Kidney (tissue), 14 donors: ENCODE data around the gene TMEM186. TPM values are rescaled to one million over a fixed set of nuclear protein-coding genes. Genes with fewer than 3 reads are reported as not detected.
A peak's percentile ranks its signal among the peaks of the same experiment; 100 is the strongest.
"Not testable (repeated sequence)": the region's sequence is repeated elsewhere in the genome, so short reads cannot be mapped to it uniquely, and the experiment has no call there.

Experiments used
- DNase-seq, 5 donors: peaks; one replicate each; pipeline ENCODE4 v3.0.0-alpha.2; 2013 to 2020
- FAIRE-seq: peaks from 2 replicates; lab custom pipeline; 2012; peaks lifted over from hg19 to GRCh38; lab: Jason Lieb, UNC
- H3K27ac ChIP-seq, 2 donors: one replicate each; pipeline ENCODE4 v1.7.0; 2013; ENCODE audit warnings: low read depth in 2 of 2, low read length in 2 of 2, inconsistent platforms in 1 of 2
- H3K27me3 ChIP-seq: one replicate; pipeline ENCODE4 v1.7.1; 2013; ENCODE audit warnings: low read length, inconsistent platforms; ENCODE audit not compliant: control insufficient read depth, insufficient read depth
- H3K36me3 ChIP-seq, 3 donors: one replicate each; pipeline versions ENCODE4 v1.7.0 to v1.7.1; 2013; ENCODE audit warnings: low read length in 3 of 3, control low read depth in 1 of 3, inconsistent platforms in 1 of 3; ENCODE audit not compliant: insufficient read depth in 3 of 3, control insufficient read depth in 2 of 3
- H3K4me1 ChIP-seq, 3 donors: one replicate each; pipeline versions ENCODE4 v1.7.0 to v1.7.1; 2013; ENCODE audit warnings: low read length in 3 of 3, inconsistent platforms in 1 of 3, low read depth in 1 of 3; ENCODE audit not compliant: control insufficient read depth in 2 of 3, insufficient read depth in 2 of 3
- H3K4me3 ChIP-seq, 3 donors: one replicate each; pipeline versions ENCODE4 v1.7.0 to v1.8.1; 2013; ENCODE audit warnings: low read length in 3 of 3, control low read depth in 1 of 3, inconsistent platforms in 1 of 3
- H3K9ac ChIP-seq, 3 donors: one replicate each; pipeline versions ENCODE4 v1.7.0 to v1.7.1; 2013; ENCODE audit warnings: low read length in 3 of 3, control low read depth in 1 of 3, inconsistent platforms in 1 of 3
- H3K9me3 ChIP-seq, 3 donors: one replicate each; pipeline versions ENCODE4 v1.7.0 to v1.7.1; 2013; ENCODE audit warnings: low read length in 3 of 3, control low read depth in 1 of 3, inconsistent platforms in 1 of 3; ENCODE audit not compliant: control insufficient read depth in 2 of 3, insufficient read depth in 1 of 3
- intact Hi-C: fragments of 100-400 bp; cut with DNase I; formaldehyde crosslinking; loops from one replicate; pipeline ENCODE4 v1.11.1; 2022
- polyA plus RNA-seq: library from polyadenylated mRNA; stranded (reverse); fragments of 350-450 nt; fragmentation: Illumina TruSeq; extraction: RNeasy Lipid Tissue Mini Kit (QIAGEN cat#74804); gene quantifications from one replicate; pipeline ENCODE4 v1.2.3, GENCODE V29; 2014; ENCODE audit warnings: low read depth, low replicate concordance; ENCODE audit not compliant: insufficient read depth
- total RNA-seq: library from RNA; stranded (reverse); fragmentation: NEBNext Ultra II Directional; extraction: Animal tissue kit (Norgen Biotek cat#: 25700); gene quantifications from one replicate; pipeline ENCODE4 v1.2.1, GENCODE V29; 2021
- TF ChIP-seq, protein P1 (sequence below): IDR thresholded peaks from 3 replicates; pipeline ENCODE4 v1.5.1; 2012; ENCODE audit warnings: mild to moderate bottlenecking, moderate library complexity, borderline replicate concordance; ENCODE audit not compliant: insufficient read depth; ENCODE audit errors: extremely low read depth
- donor health status: control.
- donor health status: control.
- donor health status: control.
- donor health status: control.
- donor health status: control.
- donor health status: DM: yes; HTN: yes; CAD: no.
- donor health status: Normal renal cell carcinoma (clear cell type).

TMEM186 gene
- total and polyA plus RNA-seq, 2 donors from 2014 or later: 11.0 to 20.2 TPM

DNA sequence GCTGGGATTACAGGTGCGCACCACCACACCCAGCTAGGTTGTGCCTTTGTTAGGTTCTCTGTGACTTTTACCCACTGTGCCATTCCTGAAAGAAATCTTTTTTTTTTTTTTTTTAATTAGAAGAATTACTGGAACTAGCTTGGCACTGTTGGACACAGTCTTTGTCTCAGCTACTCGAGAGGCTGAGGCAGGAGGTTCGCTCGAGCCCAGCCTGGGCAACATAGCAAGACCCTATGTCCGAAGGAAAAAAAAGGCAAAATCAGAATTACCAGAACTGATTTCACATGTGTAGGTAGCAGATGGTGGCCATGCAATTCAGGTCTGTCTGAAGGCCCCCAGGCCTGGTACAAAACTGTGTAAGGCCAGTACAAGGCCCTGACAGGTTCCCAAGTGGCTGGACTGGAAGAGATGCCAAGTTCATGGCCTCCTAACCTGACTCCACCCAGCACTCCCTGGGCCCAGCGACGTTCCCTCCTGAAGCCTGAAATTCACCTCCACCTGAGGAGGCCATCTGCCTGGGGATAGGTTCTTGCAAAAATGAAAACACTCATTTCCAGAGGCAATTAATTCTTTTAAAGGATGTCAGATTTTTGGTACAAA is 48.4 kb upstream of the TMEM186 start:
- H3K9me3 ChIP-seq: no peaks in the 10 kb centered on the region
- TF ChIP-seq, protein P1, sequence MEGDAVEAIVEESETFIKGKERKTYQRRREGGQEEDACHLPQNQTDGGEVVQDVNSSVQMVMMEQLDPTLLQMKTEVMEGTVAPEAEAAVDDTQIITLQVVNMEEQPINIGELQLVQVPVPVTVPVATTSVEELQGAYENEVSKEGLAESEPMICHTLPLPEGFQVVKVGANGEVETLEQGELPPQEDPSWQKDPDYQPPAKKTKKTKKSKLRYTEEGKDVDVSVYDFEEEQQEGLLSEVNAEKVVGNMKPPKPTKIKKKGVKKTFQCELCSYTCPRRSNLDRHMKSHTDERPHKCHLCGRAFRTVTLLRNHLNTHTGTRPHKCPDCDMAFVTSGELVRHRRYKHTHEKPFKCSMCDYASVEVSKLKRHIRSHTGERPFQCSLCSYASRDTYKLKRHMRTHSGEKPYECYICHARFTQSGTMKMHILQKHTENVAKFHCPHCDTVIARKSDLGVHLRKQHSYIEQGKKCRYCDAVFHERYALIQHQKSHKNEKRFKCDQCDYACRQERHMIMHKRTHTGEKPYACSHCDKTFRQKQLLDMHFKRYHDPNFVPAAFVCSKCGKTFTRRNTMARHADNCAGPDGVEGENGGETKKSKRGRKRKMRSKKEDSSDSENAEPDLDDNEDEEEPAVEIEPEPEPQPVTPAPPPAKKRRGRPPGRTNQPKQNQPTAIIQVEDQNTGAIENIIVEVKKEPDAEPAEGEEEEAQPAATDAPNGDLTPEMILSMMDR: no peak
- DNase-seq (peak in 1 of 5 donors; percentile 7), FAIRE-seq (no peak)
- H3K36me3 ChIP-seq: peaks cover 4 to 14% (median 8%) of the 10 kb centered on the region in 3 donors
- H3K27me3 ChIP-seq: no peaks in the 10 kb centered on the region
- H3K9ac ChIP-seq: no peak overlapping the region
- intact Hi-C loops: no loop called here
- no peak overlapping the region for H3K27ac ChIP-seq
- peaks cover 0 to 6% (median 5%) of the 10 kb centered on the region in 3 donors for H3K4me1 ChIP-seq
- H3K4me3 ChIP-seq: no peak overlapping the region

DNA sequence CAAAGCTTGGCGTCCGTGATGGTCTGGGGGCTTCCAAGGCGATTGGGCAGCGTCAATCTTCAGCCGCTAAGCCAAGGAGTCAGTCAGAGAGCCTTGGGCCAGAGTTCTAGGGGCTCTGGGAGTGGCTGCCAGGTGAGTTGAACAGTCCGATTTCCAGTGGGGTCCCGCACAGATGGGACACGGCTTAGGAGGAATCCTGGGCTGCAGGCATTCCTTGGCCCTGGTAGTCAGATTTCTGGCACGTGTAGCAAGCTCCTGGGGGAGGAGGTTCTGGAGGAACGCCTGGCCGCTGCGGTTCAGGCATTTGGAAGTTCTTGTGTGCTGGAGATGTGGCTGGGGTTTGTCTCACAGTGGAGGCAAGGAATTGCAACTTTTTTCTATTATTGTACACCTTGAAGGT is 45.9 kb upstream of the TMEM186 start:
- intact Hi-C loops, H3K27ac ChIP-seq, H3K27me3 ChIP-seq, H3K9ac ChIP-seq, H3K36me3 ChIP-seq, H3K9me3 ChIP-seq, H3K4me3 ChIP-seq, DNase-seq, FAIRE-seq, H3K4me1 ChIP-seq: not testable (repeated sequence)

DNA sequence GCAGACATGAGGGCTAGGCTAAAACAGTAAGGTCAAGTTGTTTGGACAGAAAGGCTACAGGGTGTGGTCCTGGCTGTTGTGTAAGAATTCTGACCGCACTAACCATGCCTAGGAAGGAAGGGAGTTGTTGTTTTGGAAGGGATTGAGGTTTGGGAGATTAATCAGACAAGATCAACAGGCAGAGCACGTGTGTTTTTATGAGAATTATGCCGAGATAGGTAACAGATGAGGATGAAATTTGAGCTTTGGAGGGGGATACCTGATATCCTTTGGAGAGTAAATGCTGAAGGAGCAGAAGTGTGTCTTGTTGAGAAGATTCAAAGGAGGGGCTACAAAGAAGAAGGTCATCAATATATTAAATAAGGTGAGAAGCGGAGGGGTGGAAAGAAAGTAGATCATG is 44.6 kb upstream of the TMEM186 start:
- intact Hi-C loops, H3K9ac ChIP-seq, H3K4me1 ChIP-seq, H3K36me3 ChIP-seq, FAIRE-seq, DNase-seq, H3K27ac ChIP-seq, H3K9me3 ChIP-seq, H3K4me3 ChIP-seq, H3K27me3 ChIP-seq: not testable (repeated sequence)

DNA sequence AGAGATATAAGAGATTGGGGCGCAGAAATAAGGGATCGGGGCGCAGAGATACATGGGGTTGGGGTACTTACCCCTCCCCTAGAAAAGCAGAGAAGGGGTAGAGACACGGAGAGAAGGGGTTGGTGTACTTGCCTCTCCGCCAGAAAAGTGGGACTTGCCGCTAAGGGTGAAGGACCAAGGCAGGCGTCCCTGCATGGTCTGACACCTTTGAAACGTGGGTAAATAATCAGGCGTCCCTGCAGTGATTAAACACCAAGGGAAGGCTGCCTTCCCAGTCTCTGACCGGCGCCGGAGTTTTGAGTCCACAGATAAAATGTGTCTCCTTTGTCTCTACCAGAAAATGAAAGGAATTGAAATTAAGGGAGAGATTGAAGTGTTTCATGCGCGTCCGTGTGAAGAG is 40.2 kb upstream of the TMEM186 start:
- intact Hi-C loops, FAIRE-seq, H3K4me1 ChIP-seq, H3K9me3 ChIP-seq, H3K27me3 ChIP-seq, H3K9ac ChIP-seq, DNase-seq, H3K4me3 ChIP-seq, H3K36me3 ChIP-seq, H3K27ac ChIP-seq: not testable (repeated sequence)

DNA sequence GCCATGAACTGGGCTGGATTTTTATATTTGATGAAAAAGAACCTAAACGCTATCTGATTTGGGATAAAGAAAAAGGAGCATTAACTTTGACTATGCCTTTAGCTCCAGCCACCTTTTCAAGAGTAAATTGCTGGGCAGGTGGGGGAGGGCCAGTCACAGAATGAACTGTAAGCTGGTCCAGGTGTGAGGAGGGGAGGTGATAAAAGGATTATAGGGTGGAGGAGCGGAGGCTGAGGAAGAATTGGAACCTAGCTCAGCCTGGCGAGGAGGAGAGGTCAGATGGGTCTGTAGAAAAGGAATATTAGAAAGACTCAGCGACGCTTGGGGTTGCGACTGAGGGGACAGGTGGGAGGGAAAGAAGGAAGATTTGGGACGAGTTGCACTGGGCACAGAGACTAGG is 39.4 kb upstream of the TMEM186 start:
- H3K4me3 ChIP-seq, H3K9ac ChIP-seq, H3K9me3 ChIP-seq, DNase-seq, H3K27me3 ChIP-seq, FAIRE-seq, H3K27ac ChIP-seq, intact Hi-C loops, H3K4me1 ChIP-seq, H3K36me3 ChIP-seq: not testable (repeated sequence)
